ENCODE results near the gene DCHS2. TPM values are rescaled to one million over a fixed set of nuclear protein-coding genes. Genes with fewer than 3 reads are reported as not detected.

DCHS2 gene
- total and polyA plus RNA-seq, 10 of the 15 experiments (the other 5 are each of a cell fraction or from before 2014, with no cell fraction given): 0.01 to 0.31 (median 0.06) TPM; not detected in 3

GRCh38 chr4:154467886-154468285, 23.7 kb downstream of the DCHS2 start:
- H3K79me2 ChIP-seq (ENCODE audit: control insufficient read depth, insufficient read depth, low read length): no peaks in the 10 kb centered on the region
- H3K36me3 ChIP-seq (ENCODE audit: control insufficient read depth in 2 of 2, insufficient read depth in 2 of 2, low read length in 1 of 2): no peaks in the 10 kb centered on the region
- no peak overlapping the region for H3K27ac ChIP-seq (ENCODE audit: control insufficient read depth, insufficient read depth)
- BruUV-seq (replicated peaks): no TSS peak
- no peak overlapping the region for H2AFZ ChIP-seq (ENCODE audit: control insufficient read depth, low read depth, low read length)
- in situ Hi-C loops (cut with MboI) (no loop called here), intact Hi-C loops (cut with micrococcal nuclease; ENCODE audit: unreplicated experiment) (no loop called here)
- no peak overlapping the region for H3K4me3 ChIP-seq
- H3K4me1 ChIP-seq (ENCODE audit: control insufficient read depth, insufficient read depth, low read length): peaks cover 3% of the 10 kb centered on the region; the same call in 1 of the 2 replicates
- DNase-seq (ENCODE audit: low read depth, low spot score): no peak
- ChIA-PET RAD21 (ENCODE audit: unreplicated experiment) (no interaction called here), POLR2A (no interaction called here), SMC1A (ENCODE audit: uncharacterized antibody, unreplicated experiment) (no interaction called here), CTCF (no interaction called here)
- H4K20me1 ChIP-seq (ENCODE audit: control insufficient read depth, insufficient read depth): no peaks in the 10 kb centered on the region
- FAIRE-seq: no peak
- WGBS (ENCODE audit: insufficient coverage, insufficient replicate concordance, low lambda C conversion rate, missing lambda C conversion rate): 47% methylated on average over 1 of the region's 1 CpG
- no peak overlapping the region for H3K4me2 ChIP-seq (ENCODE audit: control insufficient read depth, insufficient read depth)
- no peak for ATAC-seq
- no peaks in the 10 kb centered on the region; a peak in 1 of 4 replicates for H3K27me3 ChIP-seq (replicated peaks in 1 of 2; ENCODE audit: control insufficient read depth in 2 of 2, insufficient read depth in 2 of 2, low read length in 1 of 2)
- H3K9ac ChIP-seq (ENCODE audit: control insufficient read depth, insufficient read depth, low read length): no peak overlapping the region
- H3K9me3 ChIP-seq (replicated peaks; ENCODE audit: control insufficient read depth, insufficient read depth, low read length): no peaks in the 10 kb centered on the region
- TF ChIP-seq ZZZ3 (IDR thresholded peaks at IDR 0.05; ENCODE audit: control insufficient read depth, insufficient read length, low read depth) (no peak), ZSCAN29 (IDR thresholded peaks at IDR 0.05) (no peak), HDAC6 (IDR thresholded peaks at IDR 0.05; ENCODE audit: unreplicated experiment) (no peak), SUPT20H (IDR thresholded peaks at IDR 0.05; ENCODE audit: borderline replicate concordance, control insufficient read depth, low read depth, low read length) (no peak), TCF7 (IDR thresholded peaks at IDR 0.05; ENCODE audit: borderline replicate concordance) (no peak), ATF3 (IDR thresholded peaks at IDR 0.05; ENCODE audit: borderline replicate concordance, extremely low read depth, low read depth, low read length) (no peak), SIN3A (IDR thresholded peaks at IDR 0.05; ENCODE audit: low read depth, low read length) (no peak), JUND (IDR thresholded peaks at IDR 0.05; ENCODE audit: low read depth, low read length) (no peak)
- TF ChIP-seq, protein P1, sequence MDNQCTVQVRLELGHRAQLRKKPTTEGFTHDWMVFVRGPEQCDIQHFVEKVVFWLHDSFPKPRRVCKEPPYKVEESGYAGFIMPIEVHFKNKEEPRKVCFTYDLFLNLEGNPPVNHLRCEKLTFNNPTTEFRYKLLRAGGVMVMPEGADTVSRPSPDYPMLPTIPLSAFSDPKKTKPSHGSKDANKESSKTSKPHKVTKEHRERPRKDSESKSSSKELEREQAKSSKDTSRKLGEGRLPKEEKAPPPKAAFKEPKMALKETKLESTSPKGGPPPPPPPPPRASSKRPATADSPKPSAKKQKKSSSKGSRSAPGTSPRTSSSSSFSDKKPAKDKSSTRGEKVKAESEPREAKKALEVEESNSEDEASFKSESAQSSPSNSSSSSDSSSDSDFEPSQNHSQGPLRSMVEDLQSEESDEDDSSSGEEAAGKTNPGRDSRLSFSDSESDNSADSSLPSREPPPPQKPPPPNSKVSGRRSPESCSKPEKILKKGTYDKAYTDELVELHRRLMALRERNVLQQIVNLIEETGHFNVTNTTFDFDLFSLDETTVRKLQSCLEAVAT (IDR thresholded peaks at IDR 0.05): no peak
- TF ChIP-seq, protein P2, sequence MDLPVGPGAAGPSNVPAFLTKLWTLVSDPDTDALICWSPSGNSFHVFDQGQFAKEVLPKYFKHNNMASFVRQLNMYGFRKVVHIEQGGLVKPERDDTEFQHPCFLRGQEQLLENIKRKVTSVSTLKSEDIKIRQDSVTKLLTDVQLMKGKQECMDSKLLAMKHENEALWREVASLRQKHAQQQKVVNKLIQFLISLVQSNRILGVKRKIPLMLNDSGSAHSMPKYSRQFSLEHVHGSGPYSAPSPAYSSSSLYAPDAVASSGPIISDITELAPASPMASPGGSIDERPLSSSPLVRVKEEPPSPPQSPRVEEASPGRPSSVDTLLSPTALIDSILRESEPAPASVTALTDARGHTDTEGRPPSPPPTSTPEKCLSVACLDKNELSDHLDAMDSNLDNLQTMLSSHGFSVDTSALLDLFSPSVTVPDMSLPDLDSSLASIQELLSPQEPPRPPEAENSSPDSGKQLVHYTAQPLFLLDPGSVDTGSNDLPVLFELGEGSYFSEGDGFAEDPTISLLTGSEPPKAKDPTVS (IDR thresholded peaks at IDR 0.05; ENCODE audit: low read depth, low read length): no peak
- TF ChIP-seq, protein P3, sequence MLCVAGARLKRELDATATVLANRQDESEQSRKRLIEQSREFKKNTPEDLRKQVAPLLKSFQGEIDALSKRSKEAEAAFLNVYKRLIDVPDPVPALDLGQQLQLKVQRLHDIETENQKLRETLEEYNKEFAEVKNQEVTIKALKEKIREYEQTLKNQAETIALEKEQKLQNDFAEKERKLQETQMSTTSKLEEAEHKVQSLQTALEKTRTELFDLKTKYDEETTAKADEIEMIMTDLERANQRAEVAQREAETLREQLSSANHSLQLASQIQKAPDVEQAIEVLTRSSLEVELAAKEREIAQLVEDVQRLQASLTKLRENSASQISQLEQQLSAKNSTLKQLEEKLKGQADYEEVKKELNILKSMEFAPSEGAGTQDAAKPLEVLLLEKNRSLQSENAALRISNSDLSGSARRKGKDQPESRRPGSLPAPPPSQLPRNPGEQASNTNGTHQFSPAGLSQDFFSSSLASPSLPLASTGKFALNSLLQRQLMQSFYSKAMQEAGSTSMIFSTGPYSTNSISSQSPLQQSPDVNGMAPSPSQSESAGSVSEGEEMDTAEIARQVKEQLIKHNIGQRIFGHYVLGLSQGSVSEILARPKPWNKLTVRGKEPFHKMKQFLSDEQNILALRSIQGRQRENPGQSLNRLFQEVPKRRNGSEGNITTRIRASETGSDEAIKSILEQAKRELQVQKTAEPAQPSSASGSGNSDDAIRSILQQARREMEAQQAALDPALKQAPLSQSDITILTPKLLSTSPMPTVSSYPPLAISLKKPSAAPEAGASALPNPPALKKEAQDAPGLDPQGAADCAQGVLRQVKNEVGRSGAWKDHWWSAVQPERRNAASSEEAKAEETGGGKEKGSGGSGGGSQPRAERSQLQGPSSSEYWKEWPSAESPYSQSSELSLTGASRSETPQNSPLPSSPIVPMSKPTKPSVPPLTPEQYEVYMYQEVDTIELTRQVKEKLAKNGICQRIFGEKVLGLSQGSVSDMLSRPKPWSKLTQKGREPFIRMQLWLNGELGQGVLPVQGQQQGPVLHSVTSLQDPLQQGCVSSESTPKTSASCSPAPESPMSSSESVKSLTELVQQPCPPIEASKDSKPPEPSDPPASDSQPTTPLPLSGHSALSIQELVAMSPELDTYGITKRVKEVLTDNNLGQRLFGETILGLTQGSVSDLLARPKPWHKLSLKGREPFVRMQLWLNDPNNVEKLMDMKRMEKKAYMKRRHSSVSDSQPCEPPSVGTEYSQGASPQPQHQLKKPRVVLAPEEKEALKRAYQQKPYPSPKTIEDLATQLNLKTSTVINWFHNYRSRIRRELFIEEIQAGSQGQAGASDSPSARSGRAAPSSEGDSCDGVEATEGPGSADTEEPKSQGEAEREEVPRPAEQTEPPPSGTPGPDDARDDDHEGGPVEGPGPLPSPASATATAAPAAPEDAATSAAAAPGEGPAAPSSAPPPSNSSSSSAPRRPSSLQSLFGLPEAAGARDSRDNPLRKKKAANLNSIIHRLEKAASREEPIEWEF (IDR thresholded peaks at IDR 0.05; ENCODE audit: insufficient replicate concordance, low read depth, low read length): no peak
- TF ChIP-seq, protein P4, sequence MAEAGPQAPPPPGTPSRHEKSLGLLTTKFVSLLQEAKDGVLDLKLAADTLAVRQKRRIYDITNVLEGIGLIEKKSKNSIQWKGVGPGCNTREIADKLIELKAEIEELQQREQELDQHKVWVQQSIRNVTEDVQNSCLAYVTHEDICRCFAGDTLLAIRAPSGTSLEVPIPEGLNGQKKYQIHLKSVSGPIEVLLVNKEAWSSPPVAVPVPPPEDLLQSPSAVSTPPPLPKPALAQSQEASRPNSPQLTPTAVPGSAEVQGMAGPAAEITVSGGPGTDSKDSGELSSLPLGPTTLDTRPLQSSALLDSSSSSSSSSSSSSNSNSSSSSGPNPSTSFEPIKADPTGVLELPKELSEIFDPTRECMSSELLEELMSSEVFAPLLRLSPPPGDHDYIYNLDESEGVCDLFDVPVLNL (IDR thresholded peaks at IDR 0.05; ENCODE audit: low read depth, low read length): no peak
- TF ChIP-seq, protein P5, sequence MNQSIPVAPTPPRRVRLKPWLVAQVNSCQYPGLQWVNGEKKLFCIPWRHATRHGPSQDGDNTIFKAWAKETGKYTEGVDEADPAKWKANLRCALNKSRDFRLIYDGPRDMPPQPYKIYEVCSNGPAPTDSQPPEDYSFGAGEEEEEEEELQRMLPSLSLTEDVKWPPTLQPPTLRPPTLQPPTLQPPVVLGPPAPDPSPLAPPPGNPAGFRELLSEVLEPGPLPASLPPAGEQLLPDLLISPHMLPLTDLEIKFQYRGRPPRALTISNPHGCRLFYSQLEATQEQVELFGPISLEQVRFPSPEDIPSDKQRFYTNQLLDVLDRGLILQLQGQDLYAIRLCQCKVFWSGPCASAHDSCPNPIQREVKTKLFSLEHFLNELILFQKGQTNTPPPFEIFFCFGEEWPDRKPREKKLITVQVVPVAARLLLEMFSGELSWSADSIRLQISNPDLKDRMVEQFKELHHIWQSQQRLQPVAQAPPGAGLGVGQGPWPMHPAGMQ (IDR thresholded peaks at IDR 0.05; ENCODE audit: borderline replicate concordance): no peak

Measured in GM12878 (cell line).